ENCODE data around the gene IFI27L2.

DNA sequence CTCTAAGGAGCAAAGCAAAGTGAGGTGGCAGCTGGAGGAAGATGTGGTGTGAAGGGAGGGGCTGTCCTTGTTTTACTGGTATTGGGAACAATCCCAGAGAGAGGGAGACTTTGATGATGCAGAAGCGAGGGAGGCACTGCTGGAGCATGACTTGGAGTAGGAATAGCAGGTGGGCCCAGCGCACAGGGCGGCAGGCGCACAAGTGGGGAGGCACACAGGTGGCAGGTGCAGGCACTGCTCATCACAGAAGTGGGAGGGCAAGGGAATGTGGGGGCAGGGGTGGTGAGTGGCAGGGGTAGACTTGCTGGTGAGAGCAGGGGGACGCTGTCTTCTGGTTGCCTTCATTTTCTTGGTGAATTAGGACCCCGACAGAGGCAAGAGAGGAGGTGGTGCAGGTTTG is 30.4 kb downstream of the IFI27L2 start:
- TF ChIP-seq TAF1 (IDR thresholded peaks at IDR 0.05; ENCODE audit: borderline replicate concordance, insufficient read depth, low read length) (no peak), POLR2AphosphoS5 (IDR thresholded peaks at IDR 0.05; ENCODE audit: low read depth, low read length) (no peak), SIN3A (IDR thresholded peaks at IDR 0.05; ENCODE audit: borderline replicate concordance, insufficient read depth, low read length) (no peak), FOXP2 (optimal IDR thresholded peaks at IDR 0.05; ENCODE audit: borderline replicate concordance, extremely low read depth, extremely low read length, insufficient read depth) (no peak)
- TF ChIP-seq, protein P1, sequence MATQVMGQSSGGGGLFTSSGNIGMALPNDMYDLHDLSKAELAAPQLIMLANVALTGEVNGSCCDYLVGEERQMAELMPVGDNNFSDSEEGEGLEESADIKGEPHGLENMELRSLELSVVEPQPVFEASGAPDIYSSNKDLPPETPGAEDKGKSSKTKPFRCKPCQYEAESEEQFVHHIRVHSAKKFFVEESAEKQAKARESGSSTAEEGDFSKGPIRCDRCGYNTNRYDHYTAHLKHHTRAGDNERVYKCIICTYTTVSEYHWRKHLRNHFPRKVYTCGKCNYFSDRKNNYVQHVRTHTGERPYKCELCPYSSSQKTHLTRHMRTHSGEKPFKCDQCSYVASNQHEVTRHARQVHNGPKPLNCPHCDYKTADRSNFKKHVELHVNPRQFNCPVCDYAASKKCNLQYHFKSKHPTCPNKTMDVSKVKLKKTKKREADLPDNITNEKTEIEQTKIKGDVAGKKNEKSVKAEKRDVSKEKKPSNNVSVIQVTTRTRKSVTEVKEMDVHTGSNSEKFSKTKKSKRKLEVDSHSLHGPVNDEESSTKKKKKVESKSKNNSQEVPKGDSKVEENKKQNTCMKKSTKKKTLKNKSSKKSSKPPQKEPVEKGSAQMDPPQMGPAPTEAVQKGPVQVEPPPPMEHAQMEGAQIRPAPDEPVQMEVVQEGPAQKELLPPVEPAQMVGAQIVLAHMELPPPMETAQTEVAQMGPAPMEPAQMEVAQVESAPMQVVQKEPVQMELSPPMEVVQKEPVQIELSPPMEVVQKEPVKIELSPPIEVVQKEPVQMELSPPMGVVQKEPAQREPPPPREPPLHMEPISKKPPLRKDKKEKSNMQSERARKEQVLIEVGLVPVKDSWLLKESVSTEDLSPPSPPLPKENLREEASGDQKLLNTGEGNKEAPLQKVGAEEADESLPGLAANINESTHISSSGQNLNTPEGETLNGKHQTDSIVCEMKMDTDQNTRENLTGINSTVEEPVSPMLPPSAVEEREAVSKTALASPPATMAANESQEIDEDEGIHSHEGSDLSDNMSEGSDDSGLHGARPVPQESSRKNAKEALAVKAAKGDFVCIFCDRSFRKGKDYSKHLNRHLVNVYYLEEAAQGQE (IDR thresholded peaks at IDR 0.05; ENCODE audit: insufficient read depth in 1 of 2, low read depth in 2 of 2, low read length in 2 of 2) = no peak
